Aortic smooth muscle cell (primary cell): ENCODE measurements around the gene NSMCE4A. TPM values are rescaled to one million over a fixed set of nuclear protein-coding genes. Genes with fewer than 3 reads are reported as not detected.

Experiments used
- total RNA-seq: library from RNA; depleted of rRNA; stranded (reverse); fragments of >200 nt; gene quantifications from 2 replicates; pipeline ENCODE4 v1.2.3, GENCODE V29; 2014

NSMCE4A gene, protein sequence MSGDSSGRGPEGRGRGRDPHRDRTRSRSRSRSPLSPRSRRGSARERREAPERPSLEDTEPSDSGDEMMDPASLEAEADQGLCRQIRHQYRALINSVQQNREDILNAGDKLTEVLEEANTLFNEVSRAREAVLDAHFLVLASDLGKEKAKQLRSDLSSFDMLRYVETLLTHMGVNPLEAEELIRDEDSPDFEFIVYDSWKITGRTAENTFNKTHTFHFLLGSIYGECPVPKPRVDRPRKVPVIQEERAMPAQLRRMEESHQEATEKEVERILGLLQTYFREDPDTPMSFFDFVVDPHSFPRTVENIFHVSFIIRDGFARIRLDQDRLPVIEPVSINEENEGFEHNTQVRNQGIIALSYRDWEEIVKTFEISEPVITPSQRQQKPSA
- 26.6 and 29.6 TPM in 2 replicates for total RNA-seq

DNA sequence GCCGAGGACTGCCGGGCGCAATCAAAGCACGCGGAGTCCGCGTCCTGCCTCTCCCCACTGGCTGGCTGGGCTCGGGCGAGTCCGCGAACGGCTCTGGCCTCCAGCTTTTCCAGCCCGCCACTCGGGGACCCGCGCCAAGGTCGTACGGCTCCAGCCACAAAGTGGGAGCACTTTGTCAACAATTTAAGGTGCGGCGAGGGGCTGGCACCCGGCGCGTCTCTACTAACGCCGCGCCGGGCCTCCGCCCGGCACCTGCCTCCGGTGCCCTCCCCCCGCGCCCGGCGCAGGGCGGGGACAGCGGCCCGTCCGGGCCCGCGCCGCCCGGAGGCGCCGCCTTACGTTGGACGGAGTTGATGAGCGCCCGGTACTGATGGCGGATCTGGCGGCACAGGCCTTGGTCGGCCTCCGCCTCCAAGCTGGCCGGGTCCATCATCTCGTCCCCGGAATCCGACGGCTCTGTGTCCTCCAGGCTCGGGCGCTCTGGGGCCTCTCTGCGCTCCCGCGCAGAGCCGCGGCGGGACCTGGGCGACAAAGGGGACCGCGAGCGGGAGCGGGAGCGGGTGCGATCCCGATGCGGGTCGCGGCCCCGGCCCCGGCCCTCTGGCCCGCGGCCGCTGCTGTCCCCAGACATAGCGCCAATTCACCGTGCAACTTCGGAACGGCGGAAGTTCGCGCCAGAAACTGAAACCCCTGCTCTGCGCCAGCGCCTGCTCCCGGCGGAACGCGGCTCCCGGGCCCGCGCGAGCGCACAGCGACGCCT, at the start of gene NSMCE4A:
Gene NSMCE4A, minus strand, starts transcription at position 683 of the 760 bp plus-strand sequence. Its CDS starts 52 bp downstream, at position 631.

DNA sequence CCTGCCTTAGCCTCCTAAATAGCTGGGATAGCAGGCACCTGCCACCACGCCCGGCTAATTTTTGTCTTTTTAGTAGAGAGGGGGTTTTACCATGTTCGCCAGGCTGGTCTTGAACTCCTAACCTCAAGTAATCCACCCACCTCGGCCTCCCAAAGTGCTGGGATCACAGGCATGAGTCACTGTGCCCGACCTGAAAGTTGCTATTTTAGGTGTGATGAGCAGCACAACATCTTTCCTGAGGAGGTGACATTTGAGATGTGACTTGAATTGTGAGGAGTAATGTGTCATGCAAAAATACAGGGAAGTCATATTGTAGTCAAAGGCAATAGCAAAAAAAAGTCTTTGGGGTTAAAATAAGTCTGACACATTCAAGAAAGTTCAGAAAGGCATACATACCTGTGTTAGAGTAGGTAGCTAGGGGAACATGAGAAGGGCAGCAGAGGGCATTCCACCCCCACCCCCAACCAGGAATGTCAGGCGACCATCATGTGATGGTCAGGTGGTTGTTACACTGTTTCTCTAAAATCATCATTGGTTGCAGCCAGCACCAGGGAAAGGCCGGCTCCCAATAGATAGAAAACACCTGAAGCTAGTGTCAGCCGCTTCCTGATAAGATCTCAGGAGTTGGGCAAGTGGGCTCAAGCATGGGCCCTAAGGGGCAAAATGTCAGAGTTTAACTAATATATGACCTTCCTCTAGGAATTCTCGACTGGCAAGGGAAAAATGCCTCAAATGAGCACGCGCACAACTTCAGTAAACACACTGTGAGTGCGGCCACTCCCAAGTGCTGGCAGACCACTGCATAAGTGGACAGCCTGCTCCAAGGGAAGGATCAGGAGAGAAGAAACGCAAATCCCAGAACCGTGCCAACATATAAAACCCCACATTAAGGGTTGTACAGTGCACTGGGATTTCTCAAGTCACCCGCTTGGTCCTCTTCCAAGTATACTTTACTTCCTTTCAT, 13.6 kb upstream of the NSMCE4A start, which contains the start of gene TACC2:
Gene TACC2, plus strand, starts transcription at position 803 of the 964 bp plus-strand sequence. CDS start 32,819 bp downstream, outside the sequence.

DNA sequence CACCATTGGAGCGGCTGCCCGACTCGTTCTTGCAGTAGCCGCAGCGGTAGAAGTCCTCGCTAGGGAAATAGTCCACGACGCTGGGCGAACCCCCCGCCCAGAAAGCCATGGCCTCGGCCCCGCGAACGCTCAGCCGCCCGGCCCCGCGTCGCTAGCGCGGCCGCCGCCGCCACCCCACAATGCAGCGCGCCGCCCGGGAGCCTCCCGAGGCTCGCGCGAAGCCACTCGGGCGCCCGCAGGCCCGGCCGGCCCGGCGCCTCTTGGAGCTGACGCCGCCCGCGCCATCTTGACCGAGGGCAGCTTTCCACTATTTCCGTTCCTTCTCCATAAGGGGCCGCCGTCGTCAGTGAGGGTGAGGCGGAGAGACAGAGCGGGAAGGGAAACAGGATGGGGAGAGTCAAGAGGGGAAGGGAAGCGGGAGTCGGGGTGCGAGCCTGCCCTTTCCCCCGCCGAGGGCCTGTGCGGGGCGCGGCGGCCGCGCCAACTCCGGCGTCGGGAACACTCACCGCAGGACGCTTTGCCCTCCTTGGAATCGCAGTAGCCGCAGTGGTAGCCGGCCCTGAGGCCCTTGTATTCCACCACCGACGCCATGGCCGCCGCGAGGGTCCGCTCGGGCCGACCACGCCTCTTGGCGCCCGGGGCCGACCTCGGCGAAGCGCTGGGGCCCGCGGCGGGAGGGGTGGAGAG, 47.0 kb downstream of the NSMCE4A start, which contains the start of gene ATE1:
Gene ATE1, minus strand, starts transcription at position 191 of the 687 bp plus-strand sequence. Its CDS starts 82 bp downstream, at position 109.

Other genes starting within 250 kb of the NSMCE4A start
- gene ATE1, start 47.2 kb downstream of the NSMCE4A start, total RNA-seq = 23.9 and 28.5 TPM in 2 replicates
- 9.6 and 14.1 TPM in 2 replicates for gene TACC2, start 13.9 kb upstream of the NSMCE4A start, total RNA-seq